Sciatic nerve (tissue), 2 donors: ENCODE data around the gene DHRSX. TPM values are rescaled to one million over a fixed set of nuclear protein-coding genes. Genes with fewer than 3 reads are reported as not detected.

Experiments used
- ATAC-seq: fragments of 200-7000 bp; cut with Tn5 transposase; one replicate; pipeline ENCODE4 v1.9.1; 2020; ENCODE audit warnings: mild to moderate bottlenecking, moderate library complexity
- DNase-seq: peaks from one replicate; pipeline ENCODE4 v3.0.0-alpha.2; 2020; ENCODE audit warnings: low spot score
- intact Hi-C: fragments of 100-400 bp; cut with DNase I; formaldehyde crosslinking; loops from one replicate; pipeline ENCODE4 v1.14.2; 2022
- total RNA-seq: library from RNA; stranded (reverse); fragmentation: NEBNext Ultra II Directional; extraction: Animal tissue kit (Norgen Biotek cat#: 25700); gene quantifications from one replicate; pipeline ENCODE4 v1.2.1, GENCODE V29; 2021
- donor health status: DM: no; HTN: no; CAD: no.
- donor health status: DM: no; HTN: no; CAD: no.

Gene DHRSX
- total RNA-seq, 1 donor from 2014 or later, result 26.7 TPM

GRCh38 chrX:2416851-2417604, 83.7 kb downstream of the DHRSX start:
- ATAC-seq, result no peak
- no peak for DNase-seq
- intact Hi-C loops, result no loop called here

DNA sequence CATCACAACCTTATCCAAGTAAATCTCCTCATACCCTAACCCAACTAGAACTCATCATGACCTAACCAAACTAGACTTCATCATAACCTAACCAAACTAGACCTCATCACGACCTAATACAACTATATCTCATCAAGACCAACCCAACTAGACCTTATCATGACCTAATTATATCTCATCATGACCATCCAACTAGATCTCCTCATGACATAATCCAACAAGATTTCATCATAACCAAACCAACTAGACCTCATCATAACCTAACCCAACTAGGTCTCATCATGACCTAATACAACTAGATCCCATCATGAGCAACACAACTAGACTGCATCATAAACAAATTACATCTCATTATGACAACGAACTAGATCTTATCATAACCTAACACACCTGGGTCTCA, 86.4 kb downstream of the DHRSX start:
- ATAC-seq (no peak), DNase-seq (no peak)
- intact Hi-C loops, result no loop called here

- DNase-seq (no peak), ATAC-seq (no peak)
- intact Hi-C loops, result no loop called here
These were observed 86.8 kb downstream of the DHRSX start for GRCh38 chrX:2413969-2414368.

- intact Hi-C loops, result no loop called here
- ATAC-seq (no peak), DNase-seq (no peak)
These were observed 88.6 kb downstream of the DHRSX start for GRCh38 chrX:2412131-2412530.

GRCh38 chrX:2410279-2411020, 90.3 kb downstream of the DHRSX start:
- DNase-seq (no peak), ATAC-seq (no peak)
- intact Hi-C loops, result no loop called here

- DNase-seq (no peak), ATAC-seq (no peak)
- intact Hi-C loops, result no loop called here
These were observed 91.0 kb downstream of the DHRSX start for GRCh38 chrX:2409796-2410195.

DNA sequence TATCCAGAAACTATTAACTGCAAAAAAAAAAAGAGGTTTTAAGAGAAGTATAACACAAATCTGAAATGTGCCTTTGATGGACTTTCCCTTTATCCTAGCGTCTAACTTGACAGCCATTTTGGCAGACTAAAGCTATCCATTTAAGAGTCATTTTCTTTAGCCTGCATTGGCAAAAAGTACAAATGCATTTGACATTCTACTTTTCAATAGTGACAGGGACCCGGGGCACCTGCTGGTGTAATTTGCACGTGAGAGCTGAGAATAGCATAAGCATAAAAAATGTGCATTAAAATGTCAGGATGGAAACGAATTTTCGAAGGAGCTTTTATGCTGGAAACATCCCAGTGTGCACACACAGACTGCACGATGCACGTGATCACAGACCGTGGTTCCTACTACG, 91.9 kb downstream of the DHRSX start:
- no peak for ATAC-seq
- no peak for DNase-seq
- intact Hi-C loops, result no loop called here

DNA sequence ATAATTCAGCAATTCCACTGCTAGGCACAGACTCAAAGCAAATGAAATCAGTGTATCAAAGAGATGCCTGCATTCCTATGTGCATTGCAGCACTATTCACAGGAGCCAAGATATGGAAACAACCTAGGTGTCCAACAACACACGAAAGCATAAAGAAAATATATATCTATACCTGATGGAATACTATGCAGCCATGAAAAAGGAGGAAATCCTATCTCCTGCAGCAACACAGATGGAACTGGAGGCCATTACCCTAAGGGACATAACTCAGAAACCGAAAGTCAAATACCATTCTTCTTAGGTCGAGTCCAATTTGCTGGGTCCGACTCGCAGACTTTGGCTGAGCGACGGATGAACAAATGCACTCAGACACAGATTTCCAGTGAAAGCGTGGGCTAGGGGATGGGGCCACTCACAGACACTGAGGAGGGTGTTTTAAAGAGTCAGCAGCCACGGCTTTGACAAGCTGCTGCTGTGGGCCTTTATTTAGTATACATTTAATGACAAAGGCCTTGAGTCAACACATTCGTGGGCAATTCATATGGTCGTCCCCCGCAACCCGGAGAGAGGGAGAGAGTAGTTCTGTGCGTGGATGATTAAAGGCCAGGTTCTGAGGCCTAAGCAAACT, 93.8 kb downstream of the DHRSX start:
- intact Hi-C loops, result no loop called here
- ATAC-seq (no peak), DNase-seq (no peak)

DNA sequence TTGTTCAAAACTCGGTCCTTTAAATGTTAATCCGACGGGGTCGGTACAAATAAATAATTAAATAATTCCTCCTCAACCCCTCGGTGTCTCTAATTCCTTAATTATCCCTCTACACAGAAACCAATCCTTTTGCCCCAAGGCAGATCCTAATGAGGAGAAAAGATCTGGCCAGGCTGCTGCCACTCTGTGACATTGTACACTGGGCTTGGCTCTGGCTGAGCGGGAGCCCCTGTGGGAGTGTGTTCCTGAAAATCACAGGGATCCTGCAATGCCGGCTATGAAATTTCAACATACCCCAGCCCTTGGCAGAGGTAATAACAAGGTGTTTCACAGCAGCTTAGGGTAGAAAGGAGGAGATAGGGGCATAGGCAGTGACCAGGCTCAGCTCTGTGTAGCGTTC, 96.0 kb downstream of the DHRSX start:
- intact Hi-C loops, result no loop called here
- ATAC-seq, result no peak
- DNase-seq, result no peak

DNA sequence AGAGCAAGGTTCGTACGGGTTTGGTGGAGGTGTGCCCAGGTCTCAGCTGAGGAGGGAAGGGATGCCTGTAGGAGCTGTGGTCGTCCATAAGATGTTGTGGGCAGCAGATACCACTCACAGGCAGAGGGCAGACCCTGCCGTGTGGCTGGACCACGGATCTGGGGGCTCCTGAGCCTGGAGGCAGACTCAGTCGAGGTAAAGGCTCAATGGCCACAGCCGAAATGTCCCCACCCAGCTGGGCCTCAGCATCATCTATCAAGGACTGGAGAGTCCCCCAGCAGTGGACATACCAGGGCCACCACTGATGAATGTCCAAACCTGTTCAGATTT, 98.5 kb downstream of the DHRSX start:
- DNase-seq (no peak), ATAC-seq (no peak)
- intact Hi-C loops, result no loop called here

- DNase-seq, result no peak
- peak; percentile 22 for ATAC-seq
- intact Hi-C loops, result no loop called here
These were observed 99.0 kb downstream of the DHRSX start for GRCh38 chrX:2401590-2402360.

GRCh38 chrX:2401201-2401589, 99.6 kb downstream of the DHRSX start:
- peak; percentile 20 for ATAC-seq
- no peak for DNase-seq
- intact Hi-C loops, result no loop called here

DNA sequence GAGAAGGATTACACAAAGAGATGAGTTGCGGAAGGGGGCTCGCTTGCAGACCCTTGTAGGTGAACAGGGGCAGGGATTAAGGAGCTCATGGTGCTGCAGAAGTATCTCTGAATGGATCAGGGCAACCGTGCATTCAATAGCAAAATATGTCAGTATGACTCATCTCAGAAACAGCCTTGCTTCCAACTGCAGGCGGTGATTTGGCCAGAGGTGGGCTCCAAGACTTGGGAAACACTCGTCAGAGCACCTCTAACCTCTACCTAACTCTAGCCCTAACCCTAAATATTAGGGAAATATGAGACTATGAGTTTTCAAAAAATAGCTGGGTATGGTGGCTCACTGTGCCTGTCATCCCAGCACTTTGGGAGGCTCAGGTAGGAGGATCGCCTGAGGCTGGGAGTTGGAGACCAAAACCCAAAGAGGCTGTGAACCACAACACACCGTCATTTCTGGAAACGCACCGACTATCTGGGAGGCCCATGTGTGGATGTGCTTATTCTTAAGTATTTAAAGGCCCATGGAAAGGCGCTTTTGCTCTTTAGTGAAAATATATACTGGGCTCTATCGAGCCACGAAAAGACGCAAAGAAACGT, 102.6 kb downstream of the DHRSX start:
- ATAC-seq (no peak), DNase-seq (no peak)
- intact Hi-C loops, result no loop called here

DNA sequence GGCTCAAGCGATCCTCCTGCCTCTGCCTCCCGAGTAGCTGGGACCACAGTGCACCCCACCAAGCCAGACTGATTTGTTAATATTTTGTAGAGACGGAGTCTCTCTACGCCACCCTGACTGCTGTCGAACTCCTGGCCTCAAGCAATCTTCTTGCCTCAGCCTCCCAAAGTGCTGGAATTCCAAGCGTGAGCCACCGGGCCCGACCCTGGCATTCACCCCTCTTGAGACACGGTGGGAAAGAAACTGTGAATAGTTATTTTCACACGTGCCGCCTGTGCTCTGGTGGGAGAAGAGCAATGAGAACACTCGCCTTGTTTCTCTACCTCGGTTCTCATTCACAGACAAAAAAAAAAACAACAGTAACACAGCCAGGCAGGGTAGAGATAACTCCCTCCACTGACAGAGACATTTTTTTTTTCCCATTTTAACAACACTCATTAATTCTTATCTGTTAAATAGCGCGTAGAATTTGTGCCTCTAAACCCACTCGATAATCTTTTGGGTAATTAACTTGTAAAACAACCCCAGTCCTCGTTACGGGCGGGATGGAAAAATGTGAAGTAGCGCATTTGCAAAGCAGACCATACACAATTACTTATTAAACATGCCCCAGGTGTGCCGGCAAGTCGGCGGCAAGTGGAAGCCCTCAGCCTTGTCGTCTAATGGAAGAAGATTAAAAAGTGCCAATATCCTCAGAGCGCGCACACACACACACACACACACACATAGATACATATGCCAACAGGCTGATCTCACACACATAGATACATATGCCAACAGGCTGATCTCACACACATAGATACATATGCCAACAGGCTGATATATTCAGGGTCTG, 103.3 kb downstream of the DHRSX start:
- intact Hi-C loops, result no loop called here
- ATAC-seq, result no peak
- DNase-seq, result no peak

DNA sequence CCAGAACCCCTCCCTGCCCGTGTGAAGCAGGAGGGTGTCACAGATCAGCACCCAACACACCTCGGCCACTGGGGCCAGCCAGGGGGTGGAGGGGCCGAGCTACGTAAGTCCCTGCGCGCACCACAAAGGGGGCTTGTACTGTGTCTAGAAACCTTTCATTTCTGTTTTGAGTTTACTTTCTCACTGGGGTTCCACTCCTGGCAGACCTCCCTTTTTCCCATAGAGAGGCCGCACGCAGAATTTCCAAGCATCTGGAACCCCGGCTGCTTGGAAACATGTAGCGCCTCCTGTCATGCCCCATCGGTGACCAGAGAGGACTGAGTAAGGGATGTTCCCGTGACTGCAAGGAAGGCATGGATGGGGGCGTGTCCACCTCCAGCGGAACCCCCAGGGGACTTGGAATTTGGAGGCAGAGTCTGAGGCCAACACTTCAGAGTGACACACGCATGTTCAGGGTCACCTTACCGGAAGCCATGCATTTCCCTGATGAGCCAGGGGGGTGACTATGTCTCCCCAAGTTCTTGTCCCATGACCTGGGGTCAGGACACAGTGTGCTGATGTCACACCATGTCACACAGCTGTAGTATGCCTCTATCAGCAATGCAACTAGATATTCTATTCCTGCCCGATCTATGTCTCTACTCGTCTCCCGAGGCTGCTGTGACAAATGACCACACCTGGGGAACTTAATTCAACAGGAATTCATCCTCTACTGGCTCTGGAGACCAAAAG, 105.3 kb downstream of the DHRSX start:
- ATAC-seq (no peak), DNase-seq (no peak)
- intact Hi-C loops, result no loop called here

DNA sequence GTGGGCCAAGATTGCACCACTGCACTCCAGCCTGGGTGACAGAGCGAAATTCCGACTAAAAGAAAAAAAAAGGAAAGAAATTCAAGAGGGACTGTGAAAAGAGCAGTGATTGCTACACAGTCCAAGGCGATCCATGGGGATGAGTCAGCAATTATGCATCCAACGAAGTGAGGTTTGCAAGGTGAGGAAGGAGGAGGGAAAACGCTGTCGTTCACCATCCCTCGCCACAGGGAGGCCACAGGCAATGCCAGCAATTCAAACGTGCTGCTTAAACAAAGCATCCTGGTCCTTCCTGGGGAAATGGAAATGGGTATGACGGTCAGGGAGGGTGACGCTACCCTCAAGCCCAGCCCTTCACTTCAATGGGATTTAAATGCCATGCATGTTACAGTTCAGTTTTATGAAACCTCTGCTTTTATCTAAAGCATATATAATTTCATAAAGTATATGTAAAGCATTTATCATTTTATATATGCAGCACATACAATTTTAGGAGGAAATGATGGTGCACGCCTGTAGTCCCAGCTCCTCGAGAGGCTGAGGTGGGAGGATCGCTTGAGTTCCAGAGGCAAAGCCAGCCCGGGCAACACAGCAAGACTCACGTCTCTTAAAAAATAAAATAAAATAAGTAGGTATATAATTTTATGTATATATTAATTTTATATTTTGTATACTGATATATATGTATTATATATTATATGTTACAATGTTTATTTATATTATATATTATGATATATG, 108.7 kb downstream of the DHRSX start:
- intact Hi-C loops, result no loop called here
- DNase-seq (no peak), ATAC-seq (no peak)

DNA sequence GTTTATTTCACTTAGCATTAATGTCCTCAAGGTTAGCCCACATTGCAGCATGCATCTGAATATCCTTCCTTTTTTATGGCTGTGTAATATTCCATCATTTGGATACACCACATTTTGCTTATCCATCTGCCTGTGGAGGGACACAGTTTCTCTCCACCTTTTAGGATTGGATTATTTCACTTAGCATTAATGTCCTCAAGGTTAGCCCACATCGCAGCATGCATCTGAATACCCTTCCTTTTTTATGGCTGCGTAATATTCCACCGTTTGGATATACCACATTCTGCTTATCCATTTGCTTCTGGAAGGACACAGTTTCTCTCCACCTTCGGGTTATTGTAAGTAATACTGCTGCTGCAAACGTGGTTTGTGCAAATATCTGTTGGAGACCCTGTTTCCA, 110.0 kb downstream of the DHRSX start:
- no peak for DNase-seq
- no peak for ATAC-seq
- intact Hi-C loops, result no loop called here
